SK-N-SH (cell line): ENCODE measurements around the gene PGP.

Experiments used
- CTCF ChIP-seq: fragments of 200-600 bp; sonication (generic); IDR thresholded peaks from 2 replicates; pipeline ENCODE4 v1.6.1; 2017; ENCODE audit warnings: antibody characterized with exemption, mild to moderate bottlenecking, moderate library complexity
- ELF1 ChIP-seq: IDR thresholded peaks from 2 replicates; pipeline ENCODE4 v1.4.0; 2012
- EP300 ChIP-seq, 2 experiments: IDR thresholded peaks; 2 replicates each; pipeline versions ENCODE4 v1.4.0 to v1.6.1; 2012; ENCODE audit warnings: borderline replicate concordance in 1 of 2, low read depth in 1 of 2, low read length in 1 of 2
- GATA2 ChIP-seq: sonication (generic); formaldehyde crosslinking; IDR thresholded peaks from 2 replicates; pipeline ENCODE4 v1.5.0; 2020; ENCODE audit warnings: mild to moderate bottlenecking, missing genetic modification reagents
- NRF1 ChIP-seq: IDR thresholded peaks from 2 replicates; pipeline ENCODE4 v1.6.1; 2012; ENCODE audit warnings: low read depth, mild to moderate bottlenecking, low read length
- POLR2AphosphoS5 ChIP-seq: IDR thresholded peaks from 2 replicates; pipeline ENCODE4 v1.6.1; 2012; ENCODE audit warnings: low read depth, low read length
- RAD21 ChIP-seq: IDR thresholded peaks from 2 replicates; pipeline ENCODE4 v1.6.1; 2012; ENCODE audit warnings: mild to moderate bottlenecking, low read length
- RCOR1 ChIP-seq: fragments of 150-350 bp; IDR thresholded peaks from 2 replicates; pipeline ENCODE4 v1.6.1; 2017; ENCODE audit warnings: antibody characterized with exemption, low read length
- REST ChIP-seq: IDR thresholded peaks from 2 replicates; pipeline ENCODE4 v1.6.1; 2012; ENCODE audit warnings: mild to moderate bottlenecking, low read depth, low read length, moderate library complexity
- RFX5 ChIP-seq: IDR thresholded peaks from 2 replicates; pipeline ENCODE4 v1.6.1; 2012; ENCODE audit warnings: mild to moderate bottlenecking, improper control_type of control experiment, low read length
- SMC3 ChIP-seq: IDR thresholded peaks from 2 replicates; pipeline ENCODE4 v1.6.1; 2012; ENCODE audit warnings: low read depth, low read length, improper control_type of control experiment
- TAF1 ChIP-seq: IDR thresholded peaks from 2 replicates; pipeline ENCODE4 v1.6.1; 2012; ENCODE audit warnings: low read depth, mild to moderate bottlenecking, low read length, moderate library complexity, borderline replicate concordance
- USF2 ChIP-seq: fragments of 150-350 bp; IDR thresholded peaks from 2 replicates; pipeline ENCODE4 v1.6.1; 2017; ENCODE audit warnings: antibody characterized with exemption, low read length, low read depth, borderline replicate concordance
- YY1 ChIP-seq: IDR thresholded peaks from 2 replicates; pipeline ENCODE4 v1.4.0; 2012; ENCODE audit warnings: low read depth, mild to moderate bottlenecking

- TF ChIP-seq RCOR1 = no peak
- no peak for TF ChIP-seq RFX5
- TF ChIP-seq REST = peak; percentile 0; the same call in 1 of the 2 replicates
- TF ChIP-seq YY1 = peak; percentile 79
- TF ChIP-seq EP300 (IDR thresholded peaks at IDR 0.05; ENCODE audit: borderline replicate concordance in 1 of 2, low read depth in 1 of 2, low read length in 1 of 2) = no peak
- peak; percentile 39 for TF ChIP-seq CTCF
- TF ChIP-seq TAF1 = peak; percentile 90
- no peak for TF ChIP-seq ELF1
- TF ChIP-seq RAD21 = no peak
- no peak for TF ChIP-seq SMC3
- TF ChIP-seq POLR2AphosphoS5 = peak; percentile 89
- TF ChIP-seq GATA2 (CRISPR knock-in tag) = no peak
- no peak for TF ChIP-seq USF2
- TF ChIP-seq NRF1 = peak; percentile 100
Observed at GRCh38 chr16:2205104-2205966, 9.3 kb downstream of the PGP start, which contains the start of gene MLST8.
